Renal cortex interstitium (tissue), 11 donors: ENCODE results near the gene EPAS1. TPM values are rescaled to one million over a fixed set of nuclear protein-coding genes. Genes with fewer than 3 reads are reported as not detected.

Source experiments
- DNase-seq, 11 donors: peaks; one replicate each; pipeline ENCODE4 v3.0.0-alpha.2; 2013; ENCODE audit warnings: low read depth in 9 of 11, low spot score in 4 of 11; ENCODE audit errors: extremely low read depth in 1 of 11
- polyA plus RNA-seq, 3 donors: library from polyadenylated mRNA; unstranded; fragments of 120-200 nt; gene quantifications; one replicate each; pipeline ENCODE4 v1.2.1, GENCODE V29; 2013; ENCODE audit not compliant: insufficient read length in 3 of 3

EPAS1 gene
- polyA plus RNA-seq, 3 donors = 42.0 to 61.4 (median 47.3) TPM

DNA sequence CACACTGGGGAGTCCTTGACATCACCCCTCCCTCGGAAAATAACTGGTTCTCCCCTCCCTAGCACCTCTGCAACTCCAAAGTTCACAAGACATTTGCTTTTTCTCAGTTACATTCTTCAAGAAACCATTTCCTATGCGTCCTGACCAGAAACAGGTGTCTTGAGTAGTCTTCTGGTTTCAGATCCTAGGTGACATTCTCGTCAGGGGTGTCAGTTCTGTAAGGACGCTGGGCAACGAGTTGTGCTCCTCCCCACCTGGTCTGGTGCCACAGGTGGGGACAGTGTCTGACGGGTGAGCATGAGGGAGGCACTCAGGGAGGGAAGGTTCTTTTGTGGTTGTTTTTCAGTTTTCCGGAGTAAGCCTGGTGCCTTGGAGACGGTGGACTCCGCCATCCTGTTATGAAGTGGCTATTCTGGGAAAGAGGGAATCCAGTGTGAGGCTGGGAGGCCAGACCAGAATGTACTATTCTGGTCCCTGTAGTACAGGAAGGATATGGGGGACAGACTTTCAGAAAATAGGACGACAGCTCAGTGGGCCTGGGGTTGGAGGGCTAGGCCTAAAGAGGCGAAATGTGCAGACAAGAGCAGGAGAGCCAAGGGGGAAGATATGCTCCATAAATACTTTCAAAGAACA lies 50.6 kb downstream of the EPAS1 start:
- no peak for DNase-seq

DNA sequence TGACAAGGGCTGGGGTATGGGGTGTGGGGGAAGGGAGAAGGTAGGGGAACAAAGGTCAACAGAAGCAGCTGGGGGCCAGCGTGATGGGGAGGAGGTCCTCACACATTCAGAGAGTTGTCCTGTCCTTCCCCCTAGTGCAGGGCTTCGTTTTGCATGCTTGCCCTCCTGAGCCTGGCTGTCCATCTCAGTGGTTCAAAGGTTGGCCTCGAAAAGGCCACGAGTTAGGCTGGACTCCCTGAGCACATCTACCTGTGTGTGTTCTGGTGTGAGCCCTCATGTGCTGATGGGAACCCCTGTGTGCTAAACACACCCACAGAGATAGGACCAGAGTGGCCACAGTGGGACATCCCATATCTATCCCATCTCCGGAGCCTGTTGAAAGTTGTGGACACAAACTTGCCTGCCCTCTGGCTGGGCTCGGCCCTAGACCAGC lies 51.9 kb downstream of the EPAS1 start:
- no peak for DNase-seq

DNA sequence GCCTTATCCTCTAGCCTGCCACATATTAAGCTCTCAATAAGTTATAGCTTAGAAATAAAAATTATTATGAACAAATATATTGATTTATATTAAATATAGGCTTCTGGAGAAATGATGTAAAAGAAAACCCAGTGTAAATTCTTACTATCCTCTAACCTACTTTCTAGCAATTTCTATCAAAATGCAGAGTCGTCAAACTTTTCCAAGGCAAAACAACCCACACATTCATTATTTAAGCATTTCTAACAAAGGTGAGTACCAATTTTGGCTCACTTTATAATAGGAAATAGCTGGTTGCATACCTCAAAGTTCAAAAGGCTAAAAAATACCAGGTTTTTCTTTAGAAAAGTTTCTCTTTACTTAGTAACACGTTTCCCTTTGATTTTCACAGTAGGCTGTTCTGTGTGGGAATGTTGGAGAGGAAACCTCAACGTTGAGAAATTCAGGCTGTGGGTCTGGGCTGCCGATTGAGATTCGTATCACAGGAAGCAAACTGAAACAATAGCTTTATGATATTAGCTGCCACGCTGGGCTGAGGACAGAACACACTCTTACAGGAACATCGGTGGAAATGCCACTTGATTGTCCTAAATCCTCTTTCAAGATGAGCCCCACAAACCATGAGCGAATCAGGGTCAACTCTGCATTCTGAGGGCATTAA lies 53.0 kb downstream of the EPAS1 start:
- DNase-seq = no peak

DNA sequence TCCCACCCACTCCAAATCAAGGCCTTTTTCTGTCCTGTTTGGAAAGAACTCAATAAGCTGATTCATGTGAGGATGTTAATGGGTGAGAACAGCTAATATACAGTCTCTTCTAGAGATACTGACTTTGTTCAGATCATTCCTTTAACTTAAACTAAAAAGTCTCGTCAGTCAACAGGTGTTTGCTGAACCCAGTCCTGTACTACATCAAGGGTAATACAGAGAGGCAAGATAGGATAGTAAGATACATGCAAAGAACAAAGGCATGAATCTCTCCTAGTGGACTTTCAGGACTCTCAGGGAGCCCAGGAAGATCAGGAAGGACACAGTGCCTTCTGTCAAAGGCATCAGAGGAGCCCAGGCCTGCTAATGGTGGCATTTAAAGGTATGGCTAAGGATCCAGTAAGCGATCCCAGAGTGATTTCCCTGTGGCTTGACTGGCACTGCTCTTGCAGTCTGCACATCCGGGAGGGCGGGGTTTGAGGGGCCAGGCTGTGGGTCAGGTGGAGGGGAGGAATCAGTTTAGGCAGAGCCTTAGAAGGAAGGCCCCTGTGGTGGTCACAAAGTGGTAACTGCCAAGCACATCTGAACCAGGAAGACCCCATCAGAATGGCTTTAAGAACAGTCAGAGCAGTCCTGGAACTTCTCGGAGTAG lies 54.0 kb downstream of the EPAS1 start:
- no peak for DNase-seq

DNA sequence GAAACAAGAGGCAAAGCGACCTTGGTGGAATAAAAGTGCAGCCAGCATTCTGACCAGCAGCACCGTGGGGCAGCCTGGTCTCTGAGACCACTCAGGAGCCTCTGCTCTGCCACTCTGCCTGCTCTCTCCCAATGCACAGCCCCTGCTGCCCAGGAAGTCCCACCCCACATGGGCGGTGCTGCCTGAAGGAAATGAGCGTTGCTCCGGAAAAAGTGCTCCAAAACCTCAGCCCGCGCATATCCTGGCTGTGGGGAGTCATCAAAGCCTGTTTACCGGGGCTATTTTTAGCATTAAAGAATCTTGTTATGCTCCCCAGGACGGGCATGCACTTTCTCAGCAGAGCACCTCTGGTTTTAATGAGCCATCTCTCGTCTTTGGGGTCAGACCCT lies 54.5 kb downstream of the EPAS1 start:
- DNase-seq = no peak

DNA sequence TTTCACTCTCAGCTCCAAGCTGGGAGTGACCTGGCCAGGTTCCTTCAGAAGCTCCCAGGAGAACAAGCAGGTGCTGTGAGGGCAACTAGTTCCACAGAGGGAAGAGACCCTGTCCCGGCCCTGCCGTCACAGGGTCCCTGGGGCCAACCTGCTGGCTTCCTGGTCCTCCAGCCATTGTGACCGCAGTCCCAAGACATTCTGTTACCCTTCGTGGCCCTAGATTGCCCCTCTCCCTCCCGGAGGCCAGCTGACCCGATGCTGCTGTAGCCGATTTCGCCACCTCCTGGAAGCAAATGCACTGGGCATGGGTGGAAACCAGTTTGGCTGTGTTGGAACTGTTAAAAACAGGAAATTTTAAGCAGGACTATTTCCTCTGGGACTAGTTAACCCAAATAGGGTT lies 55.4 kb downstream of the EPAS1 start:
- DNase-seq = no peak

DNA sequence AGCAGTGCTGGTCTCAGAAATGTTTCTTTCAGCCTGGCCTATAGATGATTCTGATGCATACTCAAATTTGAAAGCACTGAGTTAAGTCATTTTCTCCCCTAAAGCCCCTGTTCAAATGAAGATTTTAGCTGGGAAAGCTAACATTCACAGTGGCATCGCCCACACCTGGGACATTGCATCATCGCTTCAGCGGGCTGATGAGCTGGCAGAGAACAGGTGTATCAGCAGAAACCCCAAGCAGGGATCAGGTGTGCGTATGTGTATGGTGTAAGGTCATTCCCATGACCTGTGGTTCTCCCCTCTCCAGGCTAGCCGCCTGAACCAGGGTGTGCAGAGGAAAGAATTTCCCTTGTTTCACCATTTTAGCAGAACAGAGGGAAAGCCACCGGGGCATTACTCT lies 56.3 kb downstream of the EPAS1 start:
- DNase-seq = no peak

DNA sequence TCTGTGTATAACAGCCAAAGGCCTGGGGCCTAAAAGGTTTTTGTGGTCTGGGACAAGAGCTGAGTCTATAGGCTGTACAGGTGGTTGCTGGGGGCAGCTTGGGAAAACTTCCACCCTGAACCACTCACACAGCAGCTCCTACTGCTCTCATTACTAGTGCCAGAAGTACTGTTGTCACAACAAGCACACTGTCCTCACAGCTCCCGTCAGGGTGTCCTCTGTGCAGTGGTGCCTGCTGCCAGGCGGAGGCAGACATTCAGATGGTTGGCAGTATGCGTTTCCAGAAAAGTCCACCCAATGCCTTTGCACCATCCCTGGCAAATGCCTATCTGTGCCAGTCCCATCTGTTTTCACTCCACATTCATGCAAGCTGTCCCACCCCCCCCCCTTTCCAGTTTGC lies 58.5 kb downstream of the EPAS1 start:
- no peak for DNase-seq

DNA sequence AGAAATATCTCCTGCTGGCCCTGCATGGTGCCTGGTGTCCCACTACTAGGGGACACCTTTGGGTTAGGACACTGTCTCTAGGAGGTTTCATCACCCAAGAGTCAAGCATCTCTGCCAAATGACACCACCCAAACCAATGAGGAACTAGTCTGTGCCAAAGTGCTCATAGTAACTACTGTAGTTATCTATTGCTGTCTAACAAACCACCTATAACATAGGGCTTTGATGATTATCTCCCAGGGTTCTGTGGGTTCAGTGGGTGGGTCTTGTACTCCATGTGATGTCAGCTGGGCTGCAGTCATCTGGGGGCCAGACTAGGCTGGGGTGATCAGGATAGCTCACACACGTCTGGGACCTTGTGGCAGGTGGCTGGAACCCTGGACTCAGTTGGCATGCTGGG lies 59.8 kb downstream of the EPAS1 start:
- no peak for DNase-seq

DNA sequence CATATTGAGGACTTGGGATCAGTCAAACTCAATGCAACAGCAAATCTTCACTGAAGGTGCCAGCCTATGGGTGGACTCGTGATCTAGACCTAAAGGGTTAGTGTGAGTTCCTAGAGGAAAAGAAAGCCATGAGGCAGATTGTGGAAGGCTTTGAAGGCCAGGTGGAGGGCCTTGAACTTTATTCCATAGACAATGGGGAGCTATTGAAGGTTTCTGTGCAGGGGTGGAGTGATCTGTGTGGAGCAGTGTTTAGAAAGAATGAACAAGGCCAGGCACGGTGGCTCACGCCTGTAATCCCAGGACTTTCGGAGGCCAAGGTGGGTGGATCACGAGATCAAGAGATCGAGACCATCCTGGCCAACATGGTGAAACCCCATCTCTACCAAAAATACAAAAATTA lies 61.5 kb downstream of the EPAS1 start:
- DNase-seq = no peak

DNA sequence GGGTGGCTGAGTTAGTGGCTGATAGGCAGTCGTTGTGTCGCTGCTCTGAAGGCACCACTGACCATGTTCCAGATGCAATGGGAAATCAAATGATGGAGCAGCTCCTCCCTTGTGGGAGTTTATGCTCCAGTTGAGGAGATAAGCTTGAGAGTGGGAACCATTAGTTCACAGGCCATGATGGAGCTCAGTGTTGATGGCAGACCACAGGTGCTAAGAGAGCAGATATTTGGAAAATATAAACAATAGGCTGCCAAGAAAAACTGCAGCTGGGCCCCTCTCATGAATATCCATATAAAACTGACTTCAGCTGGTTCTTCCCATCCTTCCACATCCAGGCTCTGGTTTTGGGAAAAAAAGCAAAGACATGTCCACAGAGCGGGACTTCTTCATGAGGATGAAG lies 63.1 kb downstream of the EPAS1 start:
- no peak for DNase-seq

DNA sequence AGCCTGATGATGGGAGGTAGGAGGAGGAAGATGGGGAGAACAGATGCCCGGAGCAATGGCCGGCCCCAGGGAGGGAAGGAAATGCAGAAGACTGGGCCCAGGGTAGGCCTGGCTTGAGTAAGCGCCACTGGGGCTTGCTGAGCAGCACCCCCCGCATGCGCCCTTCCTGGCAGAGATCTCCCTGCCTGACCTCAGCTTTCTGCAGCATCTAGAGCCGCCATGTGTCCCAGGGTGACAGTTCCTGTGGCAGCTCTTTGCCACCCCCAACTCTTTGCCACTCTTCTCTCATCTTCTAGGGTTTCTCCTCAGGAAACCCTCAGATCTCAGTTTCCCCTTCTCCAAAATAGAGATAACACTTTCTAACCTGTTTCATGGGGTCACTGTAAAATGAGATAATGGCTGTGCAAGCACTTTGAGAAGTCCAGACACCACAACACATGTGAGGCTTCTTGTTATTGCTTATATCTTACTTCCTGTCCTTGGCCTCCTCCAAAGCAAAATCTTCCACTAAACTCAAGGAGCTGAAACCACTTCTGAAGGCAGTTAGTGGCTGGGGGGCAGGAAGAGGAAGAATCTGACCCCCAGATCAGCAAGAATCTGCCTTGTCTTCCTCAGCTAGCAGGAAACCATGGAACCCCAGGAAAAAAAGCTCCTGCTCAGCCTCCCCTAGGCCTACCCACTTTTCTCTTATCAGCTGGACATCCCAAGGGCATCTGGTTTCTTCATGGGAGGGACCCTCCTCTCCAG lies 64.9 kb downstream of the EPAS1 start:
- DNase-seq = no peak

DNA sequence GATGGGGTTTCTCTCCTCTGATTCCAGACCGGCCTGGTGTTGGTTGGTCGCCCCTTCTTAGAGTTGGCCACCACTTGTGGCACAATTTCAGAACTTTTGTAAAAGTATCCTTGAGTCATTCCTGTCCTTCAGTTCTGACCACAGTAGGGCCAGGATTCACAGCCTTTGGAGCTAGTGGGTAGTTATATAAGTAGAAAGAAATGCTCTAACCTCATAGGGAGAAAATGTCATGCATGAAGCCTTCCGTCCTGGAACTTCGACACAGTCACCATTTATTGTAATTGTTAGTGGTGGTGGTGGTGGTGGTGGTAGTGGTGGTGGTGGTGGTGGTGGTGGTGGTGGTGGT lies 65.4 kb downstream of the EPAS1 start:
- DNase-seq = no peak

DNA sequence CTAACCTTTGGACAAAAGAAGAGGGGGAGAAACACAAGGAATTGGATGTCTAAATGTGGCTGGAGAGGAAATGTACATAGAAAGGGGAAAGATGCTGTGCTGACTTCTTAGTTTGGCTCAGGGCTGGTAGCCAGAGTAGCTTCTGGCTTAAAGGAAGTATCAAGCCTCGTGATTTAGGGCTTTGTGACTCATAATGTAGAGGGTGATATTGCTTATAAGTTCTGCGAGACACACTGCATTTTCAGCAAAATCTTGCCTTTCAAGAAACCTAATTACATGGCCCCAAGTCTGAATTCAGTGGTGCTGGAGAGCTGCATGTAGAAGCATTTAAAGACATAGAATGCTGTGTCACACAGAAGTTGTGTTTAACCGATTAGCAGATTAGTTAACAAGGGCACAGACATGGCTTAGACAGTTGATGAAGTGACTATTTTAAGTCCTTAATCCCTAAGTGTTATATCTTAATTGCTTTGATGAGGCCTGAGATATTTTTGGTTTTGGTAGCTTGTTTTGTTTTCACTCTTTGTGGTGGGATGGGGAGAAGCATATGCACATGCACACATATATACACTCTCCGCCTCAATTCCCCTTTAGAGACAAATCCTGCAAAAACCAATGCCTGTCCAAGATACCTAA lies 66.4 kb downstream of the EPAS1 start:
- no peak for DNase-seq

DNA sequence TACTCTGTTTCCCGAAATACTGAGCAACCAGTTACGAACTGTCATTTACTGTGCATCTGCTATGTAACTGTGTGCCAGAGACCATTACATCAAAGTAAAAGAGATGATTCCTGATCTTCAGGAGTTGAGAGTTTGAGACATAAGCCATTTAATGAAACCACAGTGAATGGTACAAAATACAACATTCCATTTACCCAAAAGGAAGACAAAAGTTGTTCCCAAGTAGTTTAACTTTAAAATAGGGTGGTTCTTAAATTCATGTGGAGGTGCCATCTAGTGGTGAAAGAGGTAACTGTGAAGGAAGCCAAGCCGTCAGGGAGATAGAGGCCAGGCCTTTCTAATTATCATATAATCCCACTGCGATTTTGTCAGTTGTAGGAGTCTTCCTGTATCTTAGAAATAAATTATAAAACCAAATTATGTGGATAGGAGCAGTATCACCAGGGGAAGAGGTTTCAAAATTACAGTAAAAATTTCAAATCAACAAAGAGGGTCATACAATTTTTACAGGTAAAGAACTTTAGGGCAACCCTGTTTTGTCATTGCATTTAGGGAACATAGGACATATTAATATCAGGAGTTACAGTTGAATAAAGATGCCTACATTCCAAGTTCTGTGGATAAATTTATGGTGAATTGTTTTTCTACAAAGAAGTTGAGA lies 67.7 kb downstream of the EPAS1 start:
- peak in 3 of 11 donors; percentile 33 to 35 (median 35) for DNase-seq

DNA sequence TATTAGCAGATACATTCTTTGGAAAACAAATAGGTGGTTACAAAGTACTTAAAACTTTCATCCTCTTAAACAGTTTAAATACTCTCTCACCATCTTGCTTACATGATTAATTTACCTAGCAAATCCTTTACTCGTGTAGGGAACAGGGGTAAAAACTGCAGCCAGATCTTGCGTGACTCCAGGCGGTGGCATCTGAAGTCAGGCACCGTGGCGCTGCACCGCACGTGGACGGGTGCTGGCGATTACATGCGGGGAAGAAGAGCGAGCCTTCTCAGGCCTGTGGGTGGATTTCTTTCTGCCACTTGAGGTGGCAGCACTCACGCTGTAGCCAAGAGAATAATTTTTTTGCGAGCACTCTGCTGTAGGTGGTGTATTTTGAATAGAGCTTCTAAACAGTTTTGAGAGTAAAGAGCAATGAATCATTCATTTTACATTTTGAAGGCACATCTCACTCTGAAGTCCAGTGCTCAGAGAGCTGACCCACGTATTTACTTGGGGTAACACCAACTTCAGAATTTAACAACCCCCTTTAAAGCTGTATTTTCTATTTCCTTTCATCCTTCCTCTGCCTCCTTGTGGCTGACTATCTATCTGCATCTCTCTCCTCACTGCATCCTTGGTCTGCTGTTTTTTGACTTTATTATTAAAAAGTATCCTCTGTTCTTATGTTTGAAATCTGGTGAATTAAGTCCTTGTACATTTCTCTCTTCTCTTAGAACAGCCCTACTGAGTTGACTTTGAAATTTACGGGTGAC lies 68.9 kb downstream of the EPAS1 start:
- no peak for DNase-seq

DNA sequence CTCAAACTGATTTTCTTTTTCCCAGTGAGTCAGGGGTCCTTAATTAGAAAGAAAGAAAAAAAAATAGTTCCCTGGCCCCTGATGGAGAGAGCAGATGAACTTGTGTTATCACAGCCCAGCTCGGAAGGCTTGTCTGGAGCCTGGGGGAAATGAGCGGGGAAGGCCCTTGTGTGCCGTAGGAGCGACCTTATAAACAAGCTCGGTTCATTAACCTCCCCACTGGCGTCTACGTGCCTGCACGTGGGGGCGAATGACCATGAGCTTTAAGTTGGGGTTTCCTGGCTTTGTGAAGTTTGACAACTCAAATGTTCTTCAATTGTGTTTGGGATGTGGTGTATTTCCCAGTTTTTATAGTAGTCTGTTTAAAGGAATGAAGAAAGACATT lies 69.5 kb downstream of the EPAS1 start:
- peak in 2 of 11 donors; percentile 15 to 22 for DNase-seq

DNA sequence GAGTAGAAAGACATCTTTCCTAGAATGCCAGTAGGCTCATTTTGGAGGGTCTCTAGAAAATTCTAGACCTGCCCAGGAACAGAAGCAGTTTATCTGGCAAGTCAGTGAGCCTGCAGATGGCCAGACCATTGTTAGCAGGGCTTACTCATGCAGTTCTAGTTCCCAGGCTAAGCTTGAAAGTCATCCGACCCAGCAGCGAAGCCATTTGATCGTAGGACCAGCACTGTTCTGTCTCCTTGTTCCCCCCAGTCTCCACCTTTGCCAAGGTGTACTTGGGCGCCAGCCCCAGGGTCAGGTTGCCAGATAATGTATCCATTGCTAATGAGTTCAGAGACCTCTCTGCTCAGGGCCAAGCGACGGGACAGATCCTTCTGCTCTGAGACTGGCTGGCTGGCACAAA lies 70.1 kb downstream of the EPAS1 start:
- no peak for DNase-seq
